Endodermal cell (in vitro differentiated cells): ENCODE measurements around the gene PACRG. TPM values are rescaled to one million over a fixed set of nuclear protein-coding genes. Genes with fewer than 3 reads are reported as not detected.

Experiments used
- DNase-seq: peaks from one replicate; pipeline ENCODE4 v3.0.0-alpha.2; 2017
- H3K27ac ChIP-seq: 2 replicates; pipeline ENCODE4 v1.5.1; 2013; ENCODE audit warnings: mild to moderate bottlenecking, low read depth, low read length, moderate library complexity
- H3K27me3 ChIP-seq: 2 replicates; pipeline ENCODE4 v1.6.1; 2013; ENCODE audit warnings: mild to moderate bottlenecking, low read length, moderate library complexity; ENCODE audit not compliant: insufficient read depth, control insufficient read depth, poor library complexity, severe bottlenecking
- H3K36me3 ChIP-seq: 2 replicates; pipeline ENCODE4 v1.7.0; 2013; ENCODE audit warnings: mild to moderate bottlenecking, low read length, moderate library complexity; ENCODE audit not compliant: control insufficient read depth, insufficient read depth
- H3K4me1 ChIP-seq: one replicate; pipeline ENCODE4 v1.7.0; 2013; ENCODE audit warnings: low read length; ENCODE audit not compliant: control insufficient read depth, insufficient read depth
- H3K4me3 ChIP-seq: 2 replicates; pipeline ENCODE4 v1.5.1; 2013; ENCODE audit warnings: mild to moderate bottlenecking, low read length, moderate library complexity
- H3K9ac ChIP-seq: 2 replicates; pipeline ENCODE4 v1.6.1; 2013; ENCODE audit warnings: mild to moderate bottlenecking, low read length, moderate library complexity; ENCODE audit not compliant: poor library complexity, severe bottlenecking; ENCODE audit errors: extremely low read depth
- H3K9me3 ChIP-seq: 2 replicates; pipeline ENCODE4 v1.6.1; 2013; ENCODE audit warnings: mild to moderate bottlenecking, low read length, moderate library complexity; ENCODE audit not compliant: control insufficient read depth
- H3K27ac Mint-ChIP-seq: 2 replicates; pipeline ENCODE4 v1.8.0; 2020; ENCODE audit warnings: mixed read lengths
- H3K27me3 Mint-ChIP-seq: 2 replicates; pipeline ENCODE4 v1.8.0; 2021; ENCODE audit warnings: mild to moderate bottlenecking, mixed read lengths; ENCODE audit not compliant: insufficient read depth
- H3K36me3 Mint-ChIP-seq: 2 replicates; pipeline ENCODE4 v1.8.0; 2020; ENCODE audit warnings: low read depth, mixed read lengths
- H3K4me1 Mint-ChIP-seq: 2 replicates; pipeline ENCODE4 v1.8.0; 2020; ENCODE audit warnings: mixed read lengths
- H3K4me3 Mint-ChIP-seq: 2 replicates; pipeline ENCODE4 v1.8.0; 2020; ENCODE audit warnings: mild to moderate bottlenecking, moderate library complexity, mixed read lengths
- H3K9me3 Mint-ChIP-seq: 2 replicates; pipeline ENCODE4 v1.8.0; 2020; ENCODE audit warnings: mild to moderate bottlenecking, mixed read lengths
- WGBS, 2 experiments: methylation state at CpG; one replicate each; pipeline versions ENCODE4 v1.1.5 to v1.1.7; 2013; ENCODE audit warnings: missing lambda C conversion rate in 2 of 2, mixed read lengths in 1 of 2; ENCODE audit not compliant: insufficient coverage in 1 of 2, insufficient read length in 1 of 2; 5-methylcytosine and 5-hydroxymethylcytosine counted together
- total RNA-seq, 2 donors: library from RNA; stranded (reverse); fragmentation: NEBNext Ultra II Directional in 1 of 2; extraction: Animal tissue kit (Norgen Biotek cat#: 25700) in 1 of 2; gene quantifications; 2 replicates in 1 of 2; 3 replicates in 1 of 2; pipeline ENCODE4 v1.2.1, GENCODE V29; 2021
- TF ChIP-seq, protein P1 (sequence below): fragments of 200-600 bp; sonication (generic); conservative IDR thresholded peaks from 2 replicates; pipeline ENCODE4 v1.5.0; 2021; ENCODE audit warnings: antibody characterized with exemption, mild to moderate bottlenecking

The PACRG gene
- total RNA-seq, 2 donors from 2014 or later: 0.42 to 0.44 TPM

DNA sequence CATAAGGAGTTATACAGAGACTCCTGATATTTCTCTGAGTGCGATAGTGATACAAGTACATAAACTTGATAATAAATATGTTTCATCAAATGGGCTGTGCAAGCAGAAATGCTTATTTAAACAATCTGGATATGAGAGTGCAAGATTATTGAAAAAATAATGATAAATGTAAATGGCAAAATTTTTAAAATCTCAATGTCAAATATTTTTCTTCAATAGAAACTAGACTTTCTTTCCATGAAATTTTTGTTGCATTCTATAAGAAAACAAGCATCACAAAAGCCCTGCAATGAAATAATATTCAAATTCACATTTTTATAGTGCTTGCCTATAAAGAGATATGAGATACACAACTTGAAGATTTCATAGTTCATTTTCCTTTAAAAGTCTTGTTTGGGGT is 2.7 kb downstream of the PACRG start:
- no peak overlapping the region for H3K9ac ChIP-seq
- no peaks in the 10 kb centered on the region for H3K27me3 ChIP-seq
- no peaks in the 10 kb centered on the region for H3K4me1 ChIP-seq
- H3K9me3 ChIP-seq: no peaks in the 10 kb centered on the region
- Mint-ChIP-seq H3K27me3 (peaks cover 4% of the 10 kb centered on the region), H3K9me3 (no peaks in the 10 kb centered on the region), H3K27ac (no peak overlapping the region), H3K4me3 (no peak overlapping the region), H3K4me1 (peaks cover 8% of the 10 kb centered on the region), H3K36me3 (no peaks in the 10 kb centered on the region)
- H3K27ac ChIP-seq: no peak overlapping the region
- H3K36me3 ChIP-seq: no peaks in the 10 kb centered on the region
- DNase-seq: no peak
- whole genome bisulfite sequencing, 2 experiments: 90% methylated on average over 1 of the region's 1 CpG; no CpG with 5 or more reads in 1 of the 2 experiments
- TF ChIP-seq, protein P1, sequence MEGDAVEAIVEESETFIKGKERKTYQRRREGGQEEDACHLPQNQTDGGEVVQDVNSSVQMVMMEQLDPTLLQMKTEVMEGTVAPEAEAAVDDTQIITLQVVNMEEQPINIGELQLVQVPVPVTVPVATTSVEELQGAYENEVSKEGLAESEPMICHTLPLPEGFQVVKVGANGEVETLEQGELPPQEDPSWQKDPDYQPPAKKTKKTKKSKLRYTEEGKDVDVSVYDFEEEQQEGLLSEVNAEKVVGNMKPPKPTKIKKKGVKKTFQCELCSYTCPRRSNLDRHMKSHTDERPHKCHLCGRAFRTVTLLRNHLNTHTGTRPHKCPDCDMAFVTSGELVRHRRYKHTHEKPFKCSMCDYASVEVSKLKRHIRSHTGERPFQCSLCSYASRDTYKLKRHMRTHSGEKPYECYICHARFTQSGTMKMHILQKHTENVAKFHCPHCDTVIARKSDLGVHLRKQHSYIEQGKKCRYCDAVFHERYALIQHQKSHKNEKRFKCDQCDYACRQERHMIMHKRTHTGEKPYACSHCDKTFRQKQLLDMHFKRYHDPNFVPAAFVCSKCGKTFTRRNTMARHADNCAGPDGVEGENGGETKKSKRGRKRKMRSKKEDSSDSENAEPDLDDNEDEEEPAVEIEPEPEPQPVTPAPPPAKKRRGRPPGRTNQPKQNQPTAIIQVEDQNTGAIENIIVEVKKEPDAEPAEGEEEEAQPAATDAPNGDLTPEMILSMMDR: no peak
- no peak overlapping the region for H3K4me3 ChIP-seq

- no peak overlapping the region for H3K27ac ChIP-seq
- Mint-ChIP-seq H3K4me1 (no peaks in the 10 kb centered on the region), H3K27me3 (no peaks in the 10 kb centered on the region)
These were observed 5.7 kb downstream of the PACRG start for GRCh38 chr6:162733489-162733888.

DNA sequence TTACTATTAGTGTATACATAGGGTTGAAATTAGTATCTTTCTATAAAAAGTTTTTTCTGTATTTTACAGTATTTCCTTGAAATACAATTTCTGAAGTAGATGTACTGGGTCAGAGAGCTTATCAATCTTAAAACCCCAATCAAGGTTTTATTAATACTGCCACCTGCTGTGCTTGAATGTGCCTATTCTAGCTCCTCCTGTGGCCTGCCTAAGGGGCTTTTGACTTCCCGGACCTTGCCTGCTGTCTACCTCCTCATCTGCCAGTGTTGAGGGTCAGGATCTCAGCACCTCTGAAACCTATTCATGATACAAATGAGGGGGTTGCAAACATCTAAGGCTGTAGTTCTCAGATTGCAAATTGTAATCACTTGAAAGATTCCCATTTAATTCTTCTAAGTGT is 9.2 kb downstream of the PACRG start:
- Mint-ChIP-seq H3K36me3 (no peaks in the 10 kb centered on the region), H3K9me3 (no peaks in the 10 kb centered on the region), H3K27me3 (no peaks in the 10 kb centered on the region), H3K4me3 (no peak overlapping the region), H3K27ac (no peak overlapping the region), H3K4me1 (no peaks in the 10 kb centered on the region)
- TF ChIP-seq, protein P1: no peak
- H3K9me3 ChIP-seq: no peaks in the 10 kb centered on the region
- no peak overlapping the region for H3K27ac ChIP-seq
- DNase-seq: no peak
- H3K4me3 ChIP-seq: no peak overlapping the region
- 75 to 81% methylated on average over 1 of the region's 1 CpG for WGBS, 2 experiments
- no peaks in the 10 kb centered on the region for H3K4me1 ChIP-seq
- H3K27me3 ChIP-seq: no peaks in the 10 kb centered on the region
- no peaks in the 10 kb centered on the region for H3K36me3 ChIP-seq
- H3K9ac ChIP-seq: no peak overlapping the region

More at GRCh38 chr6:162733489-162733888, 5.7 kb downstream of the PACRG start:
- WGBS, 2 experiments: 83 to 89% methylated on average over 4 of the region's 4 CpGs
- Histone ChIP-seq H3K27me3 (no peaks in the 10 kb centered on the region), H3K9me3 (no peaks in the 10 kb centered on the region), H3K4me1 (no peaks in the 10 kb centered on the region), H3K4me3 (no peak overlapping the region), H3K36me3 (no peaks in the 10 kb centered on the region), H3K9ac (no peak overlapping the region)
- peak; percentile 55 for DNase-seq
- no peaks in the 10 kb centered on the region for H3K36me3 Mint-ChIP-seq
- H3K4me3 Mint-ChIP-seq: no peak overlapping the region
- no peaks in the 10 kb centered on the region for H3K9me3 Mint-ChIP-seq
- H3K27ac Mint-ChIP-seq: no peak overlapping the region
- TF ChIP-seq, protein P1: no peak
